ENCODE results near the gene DNASE1L3. TPM values are rescaled to one million over a fixed set of nuclear protein-coding genes. Genes with fewer than 3 reads are reported as not detected.

Gene DNASE1L3
- total and polyA plus RNA-seq, 2 of the 4 experiments (the other 2 are of a cell fraction), result not detected

- no peaks in the 10 kb centered on the region for H4K20me1 ChIP-seq (ENCODE audit: insufficient read depth, low read length)
- CTCF ChIA-PET, result no interaction called here
- dilution Hi-C loops (cut with HindIII; ENCODE audit: low sequenced_read_pairs, unreplicated experiment) (no loop called here), in situ Hi-C loops (cut with MboI; ENCODE audit: low sequenced_read_pairs) (no loop called here), intact Hi-C loops (cut with micrococcal nuclease) (loop anchor here (5.0 kb wide), 2 partner anchors 42 to 257 kb away; no protein-coding TSS in a partner anchor)
- H3K4ac ChIP-seq (ENCODE audit: low read depth, low read length), result no peak overlapping the region
- no CpG with 5 or more reads among the region's 1 CpG for WGBS, 2 experiments (ENCODE audit: extremely low coverage in 2 of 2, insufficient read length in 1 of 2)
- H3K23ac ChIP-seq (ENCODE audit: low read depth, low read length), result no peak overlapping the region
- TF ChIP-seq CHD1 (IDR thresholded peaks at IDR 0.05; ENCODE audit: low read depth, low read length), result no peak
- no peak for TF ChIP-seq RAD21 (IDR thresholded peaks at IDR 0.05; ENCODE audit: low read length)
- no peak for TF ChIP-seq RFX5 (IDR thresholded peaks at IDR 0.05; ENCODE audit: low read depth, low read length)
- TF ChIP-seq FOS (IDR thresholded peaks at IDR 0.05; ENCODE audit: low read depth, low read length), result no peak
- no peak for TF ChIP-seq NFE2L2 (IDR thresholded peaks at IDR 0.05; ENCODE audit: low read depth, low read length)
- no peak for TF ChIP-seq MAFK (IDR thresholded peaks at IDR 0.05; ENCODE audit: low read depth, low read length)
- TF ChIP-seq POLR2A (IDR thresholded peaks at IDR 0.05; ENCODE audit: low read depth, low read length), result no peak
- no peak for TF ChIP-seq MAZ (IDR thresholded peaks at IDR 0.05; ENCODE audit: borderline replicate concordance, low read depth, low read length)
- no peak for TF ChIP-seq CEBPB (IDR thresholded peaks at IDR 0.05; ENCODE audit: low read depth, low read length)
- no peak overlapping the region for H4K91ac ChIP-seq (ENCODE audit: insufficient read depth, low read depth, low read length)
- DNase-seq, result no peak
- peaks cover 22% of the 10 kb centered on the region for H3K27me3 ChIP-seq (ENCODE audit: control insufficient read depth, insufficient read depth, low read length)
- no peak overlapping the region for H2AFZ ChIP-seq (replicated peaks; ENCODE audit: low read length, poor library complexity)
- H2BK5ac ChIP-seq (ENCODE audit: low read depth, low read length, poor library complexity, severe bottlenecking), result no peak overlapping the region
- H3K14ac ChIP-seq (replicated peaks; ENCODE audit: low read depth, low read length), result no peak overlapping the region
- H2BK120ac ChIP-seq (ENCODE audit: low read depth, low read length), result no peak overlapping the region
- H3K79me1 ChIP-seq (ENCODE audit: low read depth in 1 of 2, low read length in 2 of 2), result no peaks in the 10 kb centered on the region
- H2BK20ac ChIP-seq (ENCODE audit: low read depth, low read length), result no peak overlapping the region
- no peak overlapping the region for H2BK15ac ChIP-seq (ENCODE audit: low read depth, low read length)
- H3K9me3 ChIP-seq (ENCODE audit: control insufficient read depth, insufficient read depth, low read length), result peaks cover 2% of the 10 kb centered on the region; the same call in 1 of the 2 replicates
- no peak overlapping the region for H3K56ac ChIP-seq (ENCODE audit: extremely low read depth, insufficient read depth, low read length)
- no peak overlapping the region for H3K27ac ChIP-seq (ENCODE audit: insufficient read depth, low read length)
- no peaks in the 10 kb centered on the region for H3K36me3 ChIP-seq (ENCODE audit: control insufficient read depth, insufficient read depth, low read length)
- POLR2A ChIA-PET (ENCODE audit: unreplicated experiment), result no interaction called here
- no peak overlapping the region for H4K8ac ChIP-seq (ENCODE audit: low read depth in 2 of 2, low read length in 2 of 2)
- no peak overlapping the region for H3K4me3 ChIP-seq (ENCODE audit: insufficient read depth, low read depth, low read length)
- H4K5ac ChIP-seq (ENCODE audit: low read depth, low read length), result no peak overlapping the region
- no peak overlapping the region for H3K18ac ChIP-seq (ENCODE audit: low read depth, low read length)
- no peak overlapping the region for H2AK9ac ChIP-seq (replicated peaks; ENCODE audit: low read depth, low read length, poor library complexity)
- H2AK5ac ChIP-seq (ENCODE audit: low read depth, low read length), result no peak overlapping the region
- no peak overlapping the region for H3K9ac ChIP-seq (ENCODE audit: low read depth, low read length)
- BruUV-seq (replicated peaks), result no TSS peak
- no peaks in the 10 kb centered on the region for H3K9me1 ChIP-seq (ENCODE audit: insufficient read depth, low read length)
- ATAC-seq (ENCODE audit: low read depth), result no peak
- peaks cover 2% of the 10 kb centered on the region; the same call in 1 of the 2 replicates for H3K4me1 ChIP-seq (ENCODE audit: control insufficient read depth, insufficient read depth, low read length)
- no peak overlapping the region for H3K4me2 ChIP-seq (ENCODE audit: low read depth, low read length)
These were observed 8.1 kb upstream of the DNASE1L3 start for GRCh38 chr3:58218904-58219303.

Measured in IMR-90 (cell line).